Karpas-422 (cell line): ENCODE measurements around the gene RHOF. TPM values are rescaled to one million over a fixed set of nuclear protein-coding genes. Genes with fewer than 3 reads are reported as not detected.
A peak's percentile ranks its signal among the peaks of the same experiment; 100 is the strongest.

Experiments used
- DNase-seq: peaks from one replicate; pipeline ENCODE4 v3.0.0-alpha.2; 2015
- H2AFZ ChIP-seq: fragments of 200-600 bp; sonication (generic); 2 replicates; pipeline ENCODE4 v1.6.1; 2014; ENCODE audit warnings: antibody characterized with exemption, low read length, mixed read lengths
- H3K27ac ChIP-seq: fragments of 200-600 bp; sonication (generic); 2 replicates; pipeline ENCODE4 v1.5.1; 2014; ENCODE audit warnings: mild to moderate bottlenecking, low read length, moderate library complexity
- H3K27me3 ChIP-seq: fragments of 200-600 bp; sonication (generic); 2 replicates; pipeline ENCODE4 v1.6.1; 2014; ENCODE audit warnings: low read length, mixed read lengths
- H3K36me3 ChIP-seq: fragments of 200-600 bp; sonication (generic); 2 replicates; pipeline ENCODE4 v1.6.1; 2014; ENCODE audit warnings: low read length, mixed read lengths; ENCODE audit not compliant: insufficient read depth
- H3K4me1 ChIP-seq: fragments of 200-600 bp; sonication (generic); 2 replicates; pipeline ENCODE4 v1.6.1; 2014; ENCODE audit warnings: mild to moderate bottlenecking, low read length, mixed read lengths
- H3K4me2 ChIP-seq: fragments of 200-600 bp; sonication (generic); 2 replicates; pipeline ENCODE4 v1.6.1; 2014; ENCODE audit warnings: low read length, low read depth, mild to moderate bottlenecking; ENCODE audit not compliant: poor library complexity, severe bottlenecking
- H3K4me3 ChIP-seq: fragments of 200-600 bp; sonication (generic); 2 replicates; pipeline ENCODE4 v1.5.1; 2014; ENCODE audit warnings: mild to moderate bottlenecking, antibody characterized with exemption, low read length, mixed read lengths
- H3K79me2 ChIP-seq: fragments of 200-600 bp; sonication (generic); 2 replicates; pipeline ENCODE4 v1.6.1; 2014; ENCODE audit warnings: mild to moderate bottlenecking, low read length, mixed read lengths
- H3K9ac ChIP-seq: fragments of 200-600 bp; sonication (generic); 2 replicates; pipeline ENCODE4 v1.6.0; 2014; ENCODE audit warnings: low read length
- H3K9me2 ChIP-seq: fragments of 200-600 bp; sonication (generic), shearing (Covaris generic); replicated peaks from 2 replicates; pipeline ENCODE4 v1.6.0; 2014; ENCODE audit warnings: mild to moderate bottlenecking, low read length, moderate library complexity; ENCODE audit not compliant: insufficient read depth
- H3K9me3 ChIP-seq: fragments of 300-700, 200-600 bp; sonication (generic); 2 replicates; pipeline ENCODE4 v1.6.1; 2014; ENCODE audit warnings: low read length, mixed read lengths
- H4K20me1 ChIP-seq: fragments of 200-600 bp; sonication (generic); 2 replicates; pipeline ENCODE4 v1.6.1; 2014; ENCODE audit warnings: mild to moderate bottlenecking, antibody characterized with exemption, low read length, low read depth; ENCODE audit not compliant: insufficient read depth
- total RNA-seq: library from RNA; depleted of rRNA; stranded (reverse); fragments of >200 nt; shearing (Covaris generic); gene quantifications from 2 replicates; pipeline ENCODE4 v1.2.3, GENCODE V29; 2014; ENCODE audit warnings: low replicate concordance

The RHOF gene
- total RNA-seq, 1 experiment from 2014 or later = 7.2 TPM

- Histone ChIP-seq H3K36me3 (no peaks in the 10 kb centered on the region), H3K4me1 (peaks cover 10% of the 10 kb centered on the region), H3K27ac (no peak overlapping the region), H3K27me3 (no peaks in the 10 kb centered on the region), H3K9me3 (no peaks in the 10 kb centered on the region), H3K9me2 (no peaks in the 10 kb centered on the region), H3K4me2 (no peak overlapping the region), H3K79me2 (no peaks in the 10 kb centered on the region), H2AFZ (no peak overlapping the region), H3K4me3 (no peak overlapping the region), H4K20me1 (no peaks in the 10 kb centered on the region), H3K9ac (no peak overlapping the region)
- no peak for DNase-seq
These were observed 36.6 kb upstream of the RHOF start for GRCh38 chr12:121830134-121830533.

GRCh38 chr12:121829250-121829918 is 35.9 kb upstream of the RHOF start:
- no peak overlapping the region for H3K4me2 ChIP-seq
- H3K9me3 ChIP-seq = no peaks in the 10 kb centered on the region
- H3K36me3 ChIP-seq = no peaks in the 10 kb centered on the region
- H3K4me1 ChIP-seq = peaks cover 10% of the 10 kb centered on the region
- H3K79me2 ChIP-seq = no peaks in the 10 kb centered on the region
- H3K27ac ChIP-seq = no peak overlapping the region
- no peak overlapping the region for H2AFZ ChIP-seq
- no peaks in the 10 kb centered on the region for H4K20me1 ChIP-seq
- no peaks in the 10 kb centered on the region for H3K9me2 ChIP-seq
- H3K27me3 ChIP-seq = no peaks in the 10 kb centered on the region
- DNase-seq = peak; percentile 52
- H3K9ac ChIP-seq = no peak overlapping the region
- no peak overlapping the region for H3K4me3 ChIP-seq

GRCh38 chr12:121828826-121829225 is 35.3 kb upstream of the RHOF start:
- Histone ChIP-seq H3K9ac (no peak overlapping the region), H3K4me3 (no peak overlapping the region), H3K9me3 (no peaks in the 10 kb centered on the region), H3K4me2 (no peak overlapping the region), H3K36me3 (no peaks in the 10 kb centered on the region), H3K27ac (no peak overlapping the region), H4K20me1 (no peaks in the 10 kb centered on the region), H3K79me2 (no peaks in the 10 kb centered on the region), H3K9me2 (no peaks in the 10 kb centered on the region), H2AFZ (no peak overlapping the region), H3K4me1 (peaks cover 10% of the 10 kb centered on the region), H3K27me3 (no peaks in the 10 kb centered on the region)
- no peak for DNase-seq

- DNase-seq = no peak
- Histone ChIP-seq H3K9me3 (no peaks in the 10 kb centered on the region), H4K20me1 (no peaks in the 10 kb centered on the region), H3K27me3 (no peaks in the 10 kb centered on the region), H3K27ac (no peak overlapping the region), H3K4me3 (no peak overlapping the region), H3K79me2 (no peaks in the 10 kb centered on the region), H3K4me1 (peaks cover 10% of the 10 kb centered on the region), H3K36me3 (no peaks in the 10 kb centered on the region), H3K9me2 (no peaks in the 10 kb centered on the region), H2AFZ (no peak overlapping the region), H3K9ac (no peak overlapping the region), H3K4me2 (no peak overlapping the region)
These were observed 34.8 kb upstream of the RHOF start for GRCh38 chr12:121828306-121828705.

- Histone ChIP-seq H3K27me3 (no peaks in the 10 kb centered on the region), H3K27ac (no peak overlapping the region), H3K79me2 (no peaks in the 10 kb centered on the region), H3K36me3 (no peaks in the 10 kb centered on the region), H3K9ac (no peak overlapping the region), H3K4me2 (no peak overlapping the region), H3K9me3 (no peaks in the 10 kb centered on the region), H4K20me1 (no peaks in the 10 kb centered on the region), H2AFZ (no peak overlapping the region), H3K9me2 (no peaks in the 10 kb centered on the region), H3K4me3 (no peak overlapping the region), H3K4me1 (peaks cover 10% of the 10 kb centered on the region)
- no peak for DNase-seq
These were observed 34.0 kb upstream of the RHOF start for GRCh38 chr12:121827351-121828099.

GRCh38 chr12:121826318-121827150 is 33.0 kb upstream of the RHOF start:
- DNase-seq = no peak
- H3K4me2 ChIP-seq = no peak overlapping the region
- no peak overlapping the region for H2AFZ ChIP-seq
- H4K20me1 ChIP-seq = no peaks in the 10 kb centered on the region
- H3K4me1 ChIP-seq = peaks cover 10% of the 10 kb centered on the region
- no peaks in the 10 kb centered on the region for H3K9me3 ChIP-seq
- no peaks in the 10 kb centered on the region for H3K79me2 ChIP-seq
- no peak overlapping the region for H3K9ac ChIP-seq
- H3K36me3 ChIP-seq = no peaks in the 10 kb centered on the region
- H3K27ac ChIP-seq = no peak overlapping the region
- no peaks in the 10 kb centered on the region for H3K9me2 ChIP-seq
- no peak overlapping the region for H3K4me3 ChIP-seq
- H3K27me3 ChIP-seq = no peaks in the 10 kb centered on the region

GRCh38 chr12:121825041-121825523 is 31.6 kb upstream of the RHOF start:
- Histone ChIP-seq H3K9ac (no peak overlapping the region), H3K9me2 (no peaks in the 10 kb centered on the region), H3K4me1 (peaks cover 10% of the 10 kb centered on the region), H3K27ac (no peak overlapping the region), H3K4me3 (no peak overlapping the region), H2AFZ (no peak overlapping the region), H3K36me3 (no peaks in the 10 kb centered on the region), H3K4me2 (no peak overlapping the region), H4K20me1 (no peaks in the 10 kb centered on the region), H3K9me3 (no peaks in the 10 kb centered on the region), H3K79me2 (no peaks in the 10 kb centered on the region), H3K27me3 (no peaks in the 10 kb centered on the region)
- no peak for DNase-seq

GRCh38 chr12:121823727-121824115 is 30.2 kb upstream of the RHOF start:
- Histone ChIP-seq H3K36me3 (no peaks in the 10 kb centered on the region), H3K4me3 (no peak overlapping the region), H3K9ac (no peak overlapping the region)

More at GRCh38 chr12:121823727-121824115, 30.2 kb upstream of the RHOF start:
- no peaks in the 10 kb centered on the region for H3K9me3 ChIP-seq
- no peak overlapping the region for H3K4me2 ChIP-seq
- no peaks in the 10 kb centered on the region for H3K4me1 ChIP-seq
- H3K79me2 ChIP-seq = no peaks in the 10 kb centered on the region
- no peak for DNase-seq
- H2AFZ ChIP-seq = no peak overlapping the region
- no peaks in the 10 kb centered on the region for H4K20me1 ChIP-seq
- H3K27ac ChIP-seq = no peak overlapping the region
- no peaks in the 10 kb centered on the region for H3K9me2 ChIP-seq
- H3K27me3 ChIP-seq = no peaks in the 10 kb centered on the region
